NCI-H2171 (cell line): Measurements from ENCODE around the gene APOA4.
"Not testable (repeated sequence)": the region's sequence is repeated elsewhere in the genome, so short reads cannot be mapped to it uniquely, and the experiment has no call there.

Experiments
- DNase-seq: peaks from one replicate; lab custom pipeline; 2025; lab: John Stamatoyannopoulos, UW

Gene APOA4

DNA sequence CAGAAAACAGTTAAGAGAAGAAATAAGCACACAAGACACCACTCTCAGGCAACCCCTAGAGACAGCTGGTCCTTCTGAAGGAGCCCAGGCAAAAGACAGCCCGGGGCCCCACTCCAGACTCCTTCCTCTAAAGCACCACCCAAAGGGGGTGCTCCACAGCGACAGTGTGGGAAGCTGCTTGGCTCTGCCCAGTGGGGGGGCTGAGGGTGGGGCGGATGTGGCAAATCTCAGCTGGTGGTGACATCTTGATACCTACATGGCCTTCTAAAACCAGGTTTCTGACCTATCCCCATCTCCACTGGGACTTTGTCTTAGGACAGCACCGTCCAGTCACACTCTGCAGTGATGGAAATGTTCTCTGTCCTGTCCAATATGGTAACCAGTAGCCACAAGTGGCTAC lies 24.5 kb upstream of the APOA4 start:
- no peak for DNase-seq

DNA sequence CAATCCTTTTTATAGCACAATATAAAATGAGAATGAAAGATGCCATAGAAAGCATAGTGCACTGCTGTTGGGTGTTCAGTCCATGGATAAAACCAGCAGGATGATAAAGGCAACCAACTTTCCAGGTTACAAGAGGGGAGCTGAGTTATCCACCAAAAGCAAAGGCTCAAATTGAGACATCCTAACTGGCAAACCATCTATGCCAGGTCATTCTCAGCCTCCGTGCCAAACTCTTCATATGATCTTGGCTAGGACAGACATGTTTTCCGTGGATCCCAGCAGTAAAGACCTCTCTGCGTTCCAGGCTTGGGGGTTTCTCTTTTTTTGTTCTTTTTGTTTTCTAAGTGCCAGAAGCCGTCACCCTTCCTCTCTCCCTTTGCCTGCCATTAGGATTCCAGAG lies 21.6 kb upstream of the APOA4 start:
- no peak for DNase-seq

DNA sequence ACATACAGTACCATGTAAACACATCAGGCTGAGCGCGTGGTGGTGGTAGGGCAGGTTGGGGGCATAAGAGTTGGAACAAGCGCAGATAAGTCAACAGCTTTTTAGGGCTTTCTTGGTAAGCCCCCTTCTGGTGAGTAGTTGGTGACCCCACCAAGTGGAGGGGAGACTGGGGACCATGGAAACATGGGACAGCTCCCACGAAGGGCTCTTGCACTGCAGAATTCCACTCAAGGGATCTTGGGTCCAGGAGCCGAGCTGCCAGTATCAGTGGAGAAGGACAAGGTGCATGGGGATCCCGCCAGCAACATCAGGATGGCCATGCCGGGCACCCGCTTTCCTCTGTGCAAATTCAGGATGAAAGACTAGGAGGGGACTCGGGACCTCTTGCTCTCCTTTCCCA lies 20.6 kb upstream of the APOA4 start:
- no peak for DNase-seq

DNA sequence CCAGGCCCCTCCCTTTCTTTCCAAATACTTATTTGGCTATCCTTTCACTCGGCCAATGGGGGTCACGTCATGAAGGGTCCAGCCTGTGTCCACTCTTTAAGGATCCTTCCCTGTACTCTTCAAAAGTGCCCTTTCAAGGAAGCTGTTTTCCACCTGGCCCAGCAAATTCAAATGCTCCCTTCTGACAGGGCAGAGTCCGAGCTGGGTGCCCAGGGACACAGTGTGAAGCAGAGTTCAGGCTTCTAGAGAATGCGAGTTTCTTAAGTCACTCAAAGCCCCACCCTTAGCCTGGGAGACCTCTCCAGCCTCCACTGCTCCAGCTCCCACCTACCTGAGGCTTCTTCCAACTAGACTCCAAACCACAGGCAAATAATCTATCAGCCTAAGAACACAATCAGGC lies 19.8 kb upstream of the APOA4 start:
- no peak for DNase-seq

DNA sequence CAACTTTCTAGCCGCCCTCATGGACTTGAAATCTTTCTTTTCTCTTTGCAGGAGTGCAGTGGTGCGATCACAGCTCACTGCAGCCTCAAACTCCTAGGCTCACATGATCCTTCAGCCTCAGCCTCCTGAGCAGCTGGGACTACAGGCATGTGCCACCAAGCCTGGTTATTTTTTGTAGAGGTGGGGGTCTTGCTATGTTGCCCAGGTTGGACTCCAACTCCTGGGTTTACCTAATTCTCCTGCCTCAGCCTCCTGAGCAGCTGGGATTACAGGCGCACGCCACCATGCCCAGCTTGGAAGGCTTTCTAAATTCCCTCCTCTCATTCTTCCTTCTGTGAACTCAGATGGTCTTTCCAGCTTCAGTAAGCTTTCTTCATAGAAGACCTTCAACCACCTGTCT lies 19.0 kb upstream of the APOA4 start:
- no peak for DNase-seq

DNA sequence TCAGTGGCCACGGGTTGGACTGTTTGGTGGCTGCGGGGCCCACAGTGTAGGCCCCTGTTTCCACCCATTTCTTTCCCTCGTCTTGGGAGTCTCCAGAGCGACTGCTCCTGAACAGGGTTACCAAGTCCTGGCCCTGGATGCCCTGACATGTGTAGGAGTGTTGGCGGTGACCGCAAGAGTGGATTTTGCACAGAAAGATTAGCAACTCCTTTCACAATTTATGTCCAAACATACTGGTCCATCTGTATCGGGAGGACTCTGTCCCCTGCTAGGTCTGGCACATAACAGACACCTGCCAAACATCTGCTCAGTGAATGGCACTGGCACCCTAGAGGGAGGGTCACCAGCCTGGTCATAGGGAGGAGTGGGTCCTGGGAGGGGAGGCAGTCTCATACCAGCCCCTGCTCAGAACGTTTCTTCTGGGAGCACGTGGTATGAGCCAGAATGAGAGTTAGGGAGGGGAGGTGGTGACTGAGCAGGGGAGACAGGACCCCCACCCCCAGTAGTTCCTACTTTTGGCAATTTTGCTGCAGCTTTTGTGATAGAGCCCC lies 17.7 kb upstream of the APOA4 start:
- DNase-seq: no peak

DNA sequence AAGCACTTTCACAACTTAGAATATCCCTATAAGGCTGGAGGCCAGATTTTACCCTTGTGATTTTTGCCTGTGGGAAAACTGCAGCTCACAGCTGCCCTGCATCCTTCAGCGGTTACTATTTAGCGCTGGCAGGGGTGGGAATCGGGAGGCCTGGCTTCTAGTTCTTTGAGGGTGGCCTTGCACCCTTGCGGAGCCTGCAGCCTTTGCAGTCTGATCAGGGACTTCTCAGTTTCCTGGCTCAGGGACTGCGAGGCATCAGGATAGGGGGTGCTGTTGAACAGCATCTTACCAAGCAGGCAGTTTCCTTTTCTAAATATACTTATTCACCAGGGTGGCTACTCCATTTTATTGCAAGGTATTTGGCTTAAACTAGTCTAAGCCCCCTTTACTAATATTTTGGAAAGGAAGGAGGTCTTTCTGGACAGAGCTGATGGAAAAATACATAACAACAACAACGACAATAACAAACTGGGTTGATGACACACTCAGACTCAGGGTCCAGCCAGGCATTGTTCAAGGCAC lies 17.2 kb upstream of the APOA4 start:
- no peak for DNase-seq

DNA sequence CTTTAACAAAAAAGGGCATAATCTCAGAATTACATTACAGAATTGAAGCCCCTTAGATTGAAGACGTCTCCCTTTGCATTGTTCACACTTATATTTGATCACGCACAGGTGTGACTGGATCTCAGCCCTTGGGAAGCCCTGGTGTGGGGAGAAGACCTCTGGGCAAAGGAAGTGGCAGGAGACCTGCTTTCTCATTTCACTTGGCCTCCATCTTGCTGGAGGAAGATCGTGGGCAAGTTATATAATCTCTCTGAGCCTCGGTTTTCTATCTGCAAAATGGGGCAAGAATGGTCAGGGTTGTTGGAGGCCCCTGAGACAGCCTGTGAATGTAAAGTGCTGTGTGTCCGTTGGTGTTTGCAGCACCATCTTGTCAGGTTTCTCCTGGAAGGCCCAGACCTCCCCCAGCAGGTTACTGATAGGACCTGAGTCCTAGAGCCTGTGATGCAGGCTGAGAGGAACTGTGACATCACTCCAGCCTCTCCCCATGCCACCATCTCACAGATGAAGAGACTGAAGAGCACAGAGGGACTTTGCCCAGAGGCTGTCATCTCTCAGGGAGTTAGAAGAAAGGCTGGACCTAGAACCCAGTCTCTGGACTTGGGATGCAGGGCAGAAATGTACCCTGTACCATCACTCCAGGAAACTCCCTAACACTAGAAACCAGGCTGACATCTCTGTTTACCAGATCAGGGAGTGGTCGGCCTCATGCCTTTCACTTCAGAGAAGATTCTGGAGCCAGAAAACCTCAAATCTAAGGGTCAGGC lies 15.4 kb upstream of the APOA4 start:
- DNase-seq: no peak

DNA sequence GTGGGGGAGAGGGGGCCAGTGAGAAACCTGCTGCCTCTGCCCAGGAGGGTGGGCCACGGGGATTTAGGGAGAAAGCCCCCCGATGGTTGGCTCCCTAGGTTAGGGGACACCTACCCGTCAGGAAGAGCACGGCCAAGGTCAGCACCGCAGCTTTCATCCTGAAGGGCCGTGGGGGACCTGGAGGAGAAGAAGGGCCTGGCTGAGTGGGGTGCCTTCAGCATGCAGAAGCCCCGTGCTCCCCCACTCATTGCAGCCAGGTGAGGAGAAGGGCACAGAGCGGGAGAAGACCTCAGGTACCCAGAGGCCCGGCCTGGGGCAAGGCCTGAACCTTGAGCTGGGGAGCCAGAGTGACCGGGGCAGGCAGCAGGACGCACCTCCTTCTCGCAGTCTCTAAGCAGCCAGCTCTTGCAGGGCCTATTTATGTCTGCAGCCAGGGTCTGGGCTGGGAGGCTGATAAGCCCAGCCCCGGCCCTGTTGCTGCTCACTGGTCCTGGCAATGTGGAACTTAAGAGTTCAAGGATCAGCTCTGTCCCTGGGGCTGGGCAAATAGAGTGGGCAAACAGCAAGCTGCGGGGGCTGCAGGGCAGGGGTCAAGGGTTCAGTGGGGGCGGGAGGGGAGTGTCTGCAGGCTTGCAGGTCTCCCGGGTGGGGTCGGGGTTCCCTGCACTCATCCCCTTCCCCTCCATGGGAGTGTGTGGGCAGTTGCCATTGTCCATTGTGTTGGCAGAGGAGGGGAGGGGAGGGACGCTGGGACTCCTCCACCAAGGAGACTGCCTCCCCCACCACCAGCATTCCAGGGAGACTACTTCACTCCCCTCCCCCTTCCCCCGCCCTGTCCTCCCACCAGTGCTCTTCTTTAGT lies 14.4 kb upstream of the APOA4 start, which contains the start of gene APOA1:
APOA1 (minus strand) TSS at position 392 of the 861 bp plus-strand sequence; CDS start at position 157, 235 bp downstream.
- no peak for DNase-seq

DNA sequence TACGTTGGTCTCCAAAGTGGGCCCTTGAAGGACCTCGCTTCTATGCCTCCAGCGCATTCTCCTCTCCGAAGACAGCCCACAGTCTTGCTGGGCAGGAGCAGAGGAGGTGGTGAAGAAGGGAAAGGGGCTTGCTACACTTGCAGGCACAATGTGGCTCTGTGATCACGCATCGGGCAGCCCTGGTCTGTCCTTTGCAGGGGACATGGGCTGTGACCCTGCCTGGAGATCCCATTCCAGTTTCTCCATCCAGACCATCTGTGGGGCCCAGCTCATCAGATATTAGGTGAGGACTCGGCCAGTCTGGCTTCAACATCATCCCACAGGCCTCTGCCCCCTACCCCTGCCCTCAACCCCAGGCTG lies 13.5 kb upstream of the APOA4 start:
- no peak for DNase-seq

DNA sequence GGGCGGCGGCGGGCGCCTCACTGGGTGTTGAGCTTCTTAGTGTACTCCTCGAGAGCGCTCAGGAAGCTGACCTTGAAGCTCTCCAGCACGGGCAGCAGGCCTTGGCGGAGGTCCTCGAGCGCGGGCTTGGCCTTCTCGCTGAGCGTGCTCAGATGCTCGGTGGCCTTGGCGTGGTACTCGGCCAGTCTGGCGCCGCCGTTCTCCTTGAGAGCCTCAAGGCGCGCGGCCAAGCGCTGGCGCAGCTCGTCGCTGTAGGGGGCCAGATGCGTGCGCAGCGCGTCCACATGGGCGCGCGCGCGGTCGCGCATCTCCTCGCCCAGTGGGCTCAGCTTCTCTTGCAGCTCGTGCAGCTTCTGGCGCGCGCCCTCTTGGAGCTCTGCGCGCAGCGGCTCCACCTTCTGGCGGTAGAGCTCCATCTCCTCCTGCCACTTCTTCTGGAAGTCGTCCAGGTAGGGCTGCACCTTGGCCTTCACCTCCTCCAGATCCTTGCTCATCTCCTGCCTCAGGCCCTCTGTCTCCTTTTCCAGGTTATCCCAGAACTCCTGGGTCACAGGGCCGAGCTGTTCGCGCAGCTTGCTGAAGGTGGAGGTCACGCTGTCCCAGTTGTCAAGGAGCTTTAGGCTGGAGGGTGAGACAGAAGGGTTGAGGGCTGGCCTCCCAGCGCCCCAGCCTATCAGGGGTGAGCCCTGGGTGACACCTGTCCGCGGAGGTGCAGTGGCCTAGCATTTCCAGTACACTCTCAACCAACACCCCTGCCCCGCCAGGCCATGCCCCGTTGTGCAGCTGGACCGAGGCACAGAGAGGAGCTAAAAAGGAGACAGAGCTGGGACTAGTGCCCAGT lies 12.9 kb upstream of the APOA4 start:
- peak; percentile 95 for DNase-seq

DNA sequence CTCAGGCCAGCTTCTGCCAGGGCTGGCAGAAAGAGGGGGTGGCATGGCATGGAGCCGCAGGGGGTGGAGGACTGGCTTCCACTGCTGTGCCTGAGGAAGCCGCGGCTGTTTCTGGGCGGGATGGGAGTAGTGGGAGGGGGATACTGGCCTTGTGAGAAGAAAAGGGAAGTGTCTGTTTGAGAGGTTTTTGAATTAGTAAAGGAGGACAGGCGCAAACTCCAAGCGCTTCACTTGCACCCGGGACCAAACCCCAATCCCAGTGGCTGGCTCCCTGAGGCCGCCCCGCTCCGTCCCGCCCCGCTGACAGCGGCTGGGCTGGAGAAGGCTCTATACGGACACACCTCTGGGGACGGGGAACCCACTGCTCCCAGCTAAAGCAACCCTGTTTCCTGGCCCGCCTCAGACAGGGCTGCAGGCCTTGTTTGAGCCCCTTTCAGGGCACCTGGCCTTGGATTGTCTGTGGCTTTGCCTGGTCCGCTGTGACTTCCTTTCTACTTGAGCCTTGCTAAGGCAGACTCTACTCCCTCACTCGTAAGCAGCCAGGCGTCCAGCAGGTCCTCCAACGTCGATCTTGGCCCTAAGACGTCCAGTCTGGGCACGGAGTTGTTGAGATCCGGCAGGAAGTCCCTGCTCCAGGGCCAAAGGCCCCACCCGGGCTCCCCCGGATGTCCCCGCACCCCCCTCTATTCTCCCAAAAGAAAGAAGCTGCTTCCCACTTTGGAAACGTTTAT lies 12.1 kb upstream of the APOA4 start:
- DNase-seq: no peak

DNA sequence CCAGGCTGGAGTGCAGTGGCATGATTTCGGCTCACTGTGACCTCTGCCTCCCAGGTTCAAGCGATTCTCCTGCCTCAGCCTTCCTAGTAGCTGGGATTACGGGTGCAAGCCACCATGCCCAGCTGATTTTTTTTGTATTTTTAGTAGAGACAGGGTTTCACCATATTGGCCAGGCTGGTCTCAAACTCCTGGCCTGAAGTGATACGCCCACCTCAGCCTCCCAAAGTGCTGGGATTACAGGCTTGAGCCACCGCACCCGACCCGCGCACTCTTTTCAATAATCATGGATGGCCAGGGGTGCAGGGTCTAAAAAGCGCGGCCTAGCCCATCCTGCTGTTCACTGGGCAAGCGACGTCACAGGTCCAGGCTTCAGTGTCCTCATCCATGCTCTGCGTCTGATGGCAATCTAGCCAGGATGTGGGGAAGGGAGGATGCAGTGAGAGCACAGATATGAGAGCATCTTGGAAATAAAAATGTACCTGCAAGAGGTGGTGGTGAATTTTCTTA lies 11.5 kb upstream of the APOA4 start:
- DNase-seq: not testable (repeated sequence)

DNA sequence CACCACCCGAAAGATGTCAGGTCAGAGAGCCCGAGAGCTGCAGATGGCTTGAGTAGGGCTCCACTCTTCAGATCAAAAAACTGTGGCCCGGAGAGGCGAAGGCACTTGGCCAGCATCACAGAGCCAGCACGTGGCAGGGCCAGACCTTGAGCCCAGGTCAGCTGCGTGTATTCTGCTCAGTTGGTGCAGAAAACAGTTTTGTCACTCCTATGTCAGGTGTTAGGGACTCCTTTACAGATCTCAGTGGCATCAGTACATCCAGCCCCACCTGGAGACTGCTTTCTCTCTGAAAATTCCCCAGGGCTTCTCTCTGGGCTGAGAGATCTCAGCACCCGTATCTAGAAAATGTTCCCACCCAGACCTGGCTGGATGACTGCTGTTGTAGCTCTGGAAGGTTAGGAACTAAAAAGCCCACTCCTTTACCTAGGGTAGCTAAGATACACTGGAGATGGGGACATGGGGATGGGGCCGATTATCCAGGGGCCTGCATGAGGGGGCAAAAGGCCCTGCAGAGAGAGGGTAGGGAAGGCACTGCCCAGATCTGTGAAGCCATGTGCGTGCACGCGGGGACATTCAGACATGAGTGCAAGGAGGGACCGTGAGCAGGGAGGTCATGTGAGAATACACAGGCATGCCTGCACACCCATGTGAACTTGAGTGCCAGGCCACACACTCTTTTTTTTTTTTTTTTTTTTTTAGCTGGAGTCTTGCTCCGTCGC lies 10.9 kb upstream of the APOA4 start:
- no peak for DNase-seq

DNA sequence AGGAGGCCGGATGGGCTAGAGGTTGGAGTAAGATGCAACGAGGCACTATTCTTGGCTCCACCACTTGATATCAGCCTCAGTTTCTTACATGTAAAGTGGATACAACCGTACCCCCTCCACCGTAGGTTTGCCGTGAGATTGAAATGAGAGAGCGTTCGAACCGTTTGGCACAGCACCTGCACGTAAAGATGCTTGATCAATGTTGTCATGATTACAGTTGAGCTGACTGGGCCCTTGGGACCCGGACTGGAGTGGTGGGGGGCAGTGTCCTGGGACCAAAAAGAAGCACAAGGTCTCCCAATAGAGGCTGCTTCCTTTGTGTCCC lies 10.3 kb upstream of the APOA4 start:
- DNase-seq: no peak

DNA sequence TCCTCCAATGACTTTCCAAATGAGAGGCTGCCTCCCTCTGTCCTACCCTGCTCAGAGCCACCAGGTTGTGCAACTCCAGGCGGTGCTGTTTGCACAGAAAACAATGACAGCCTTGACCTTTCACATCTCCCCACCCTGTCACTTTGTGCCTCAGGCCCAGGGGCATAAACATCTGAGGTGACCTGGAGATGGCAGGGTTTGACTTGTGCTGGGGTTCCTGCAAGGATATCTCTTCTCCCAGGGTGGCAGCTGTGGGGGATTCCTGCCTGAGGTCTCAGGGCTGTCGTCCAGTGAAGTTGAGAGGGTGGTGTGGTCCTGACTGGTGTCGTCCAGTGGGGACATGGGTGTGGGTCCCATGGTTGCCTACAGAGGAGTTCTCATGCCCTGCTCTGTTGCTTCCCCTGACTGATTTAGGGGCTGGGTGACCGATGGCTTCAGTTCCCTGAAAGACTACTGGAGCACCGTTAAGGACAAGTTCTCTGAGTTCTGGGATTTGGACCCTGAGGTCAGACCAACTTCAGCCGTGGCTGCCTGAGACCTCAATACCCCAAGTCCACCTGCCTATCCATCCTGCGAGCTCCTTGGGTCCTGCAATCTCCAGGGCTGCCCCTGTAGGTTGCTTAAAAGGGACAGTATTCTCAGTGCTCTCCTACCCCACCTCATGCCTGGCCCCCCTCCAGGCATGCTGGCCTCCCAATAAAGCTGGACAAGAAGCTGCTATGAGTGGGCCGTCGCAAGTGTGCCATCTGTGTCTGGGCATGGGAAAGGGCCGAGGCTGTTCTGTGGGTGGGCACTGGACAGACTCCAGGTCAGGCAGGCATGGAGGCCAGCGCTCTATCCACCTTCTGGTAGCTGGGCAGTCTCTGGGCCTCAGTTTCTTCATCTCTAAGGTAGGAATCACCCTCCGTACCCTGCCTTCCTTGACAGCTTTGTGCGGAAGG lies 9.5 kb upstream of the APOA4 start:
- no peak for DNase-seq

DNA sequence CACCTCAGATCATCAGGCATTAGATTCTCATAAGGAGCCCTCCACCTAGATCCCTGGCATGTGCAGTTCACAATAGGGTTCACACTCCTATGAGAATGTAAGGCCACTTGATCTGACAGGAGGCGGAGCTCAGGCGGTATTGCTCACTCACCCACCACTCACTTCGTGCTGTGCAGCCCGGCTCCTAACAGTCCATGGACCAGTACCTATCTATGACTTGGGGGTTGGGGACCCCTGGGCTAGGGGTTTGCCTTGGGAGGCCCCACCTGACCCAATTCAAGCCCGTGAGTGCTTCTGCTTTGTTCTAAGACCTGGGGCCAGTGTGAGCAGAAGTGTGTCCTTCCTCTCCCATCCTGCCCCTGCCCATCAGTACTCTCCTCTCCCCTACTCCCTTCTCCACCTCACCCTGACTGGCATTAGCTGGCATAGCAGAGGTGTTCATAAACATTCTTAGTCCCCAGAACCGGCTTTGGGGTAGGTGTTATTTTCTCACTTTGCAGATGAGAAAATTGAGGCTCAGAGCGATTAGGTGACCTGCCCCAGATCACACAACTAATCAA lies 8.8 kb upstream of the APOA4 start:
- DNase-seq: no peak

DNA sequence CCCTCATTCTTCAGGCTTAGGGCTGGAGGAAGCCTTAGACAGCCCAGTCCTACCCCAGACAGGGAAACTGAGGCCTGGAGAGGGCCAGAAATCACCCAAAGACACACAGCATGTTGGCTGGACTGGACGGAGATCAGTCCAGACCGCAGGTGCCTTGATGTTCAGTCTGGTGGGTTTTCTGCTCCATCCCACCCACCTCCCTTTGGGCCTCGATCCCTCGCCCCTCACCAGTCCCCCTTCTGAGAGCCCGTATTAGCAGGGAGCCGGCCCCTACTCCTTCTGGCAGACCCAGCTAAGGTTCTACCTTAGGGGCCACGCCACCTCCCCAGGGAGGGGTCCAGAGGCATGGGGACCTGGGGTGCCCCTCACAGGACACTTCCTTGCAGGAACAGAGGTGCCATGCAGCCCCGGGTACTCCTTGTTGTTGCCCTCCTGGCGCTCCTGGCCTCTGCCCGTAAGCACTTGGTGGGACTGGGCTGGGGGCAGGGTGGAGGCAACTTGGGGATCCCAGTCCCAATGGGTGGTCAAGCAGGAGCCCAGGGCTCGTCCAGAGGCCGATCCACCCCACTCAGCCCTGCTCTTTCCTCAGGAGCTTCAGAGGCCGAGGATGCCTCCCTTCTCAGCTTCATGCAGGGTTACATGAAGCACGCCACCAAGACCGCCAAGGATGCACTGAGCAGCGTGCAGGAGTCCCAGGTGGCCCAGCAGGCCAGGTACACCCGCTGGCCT lies 7.2 kb upstream of the APOA4 start:
- no peak for DNase-seq
